Peyer's patch (tissue), 4 donors: ENCODE results near the gene FOXL2.

ENCODE experiments used
- CTCF ChIP-seq, 6 experiments: fragments of 450-650 bp in 4 of 6; fragments of 200-600 bp in 2 of 6; sonication (generic) in 1 of 6; IDR thresholded peaks; one replicate each; pipeline ENCODE4 v1.5.1; 2017 to 2019; ENCODE audit warnings: antibody characterized with exemption in 6 of 6, mild to moderate bottlenecking in 3 of 6, moderate library complexity in 1 of 6
- POLR2A ChIP-seq, 2 donors: fragments of 450-650 bp; IDR thresholded peaks; one replicate each; pipeline ENCODE4 v1.5.1; 2017; ENCODE audit warnings: antibody characterized with exemption in 2 of 2, mild to moderate bottlenecking in 2 of 2, moderate library complexity in 2 of 2

DNA sequence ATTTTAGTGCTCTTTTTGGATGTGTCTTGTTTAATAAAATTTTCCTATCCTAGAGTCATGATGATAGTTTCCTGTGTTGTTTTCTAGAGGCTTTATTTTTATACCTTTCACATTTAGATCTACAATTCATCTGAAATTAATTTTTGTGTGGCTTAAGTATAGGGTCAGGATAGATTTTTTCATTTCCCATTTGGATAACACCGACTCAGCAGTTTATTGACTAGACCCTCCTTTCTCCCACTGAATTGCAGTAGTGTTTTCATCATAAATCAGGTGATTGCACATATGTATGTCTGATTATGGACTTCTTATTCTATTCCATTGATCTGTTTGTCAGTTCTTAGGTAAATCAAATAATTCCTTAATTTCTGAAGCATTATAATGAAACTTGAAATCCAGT is 48.8 kb upstream of the FOXL2 start:
- TF ChIP-seq CTCF (IDR thresholded peaks at IDR 0.05), result no peak
- TF ChIP-seq POLR2A (IDR thresholded peaks at IDR 0.05), result no peak
